OCI-LY1 (cell line): ENCODE results near the gene TYRO3.
A peak's percentile ranks its signal among the peaks of the same experiment; 100 is the strongest.

Source experiments
- H2AFZ ChIP-seq: fragments of 200-600 bp; sonication (generic), shearing (Covaris generic); 2 replicates; pipeline ENCODE4 v1.6.0; 2014; ENCODE audit warnings: antibody characterized with exemption, mild to moderate bottlenecking, low read length
- H3F3A ChIP-seq: fragments of 200-600 bp; sonication (generic), shearing (Covaris generic); 2 replicates; pipeline ENCODE4 v1.6.0; 2014; ENCODE audit warnings: mild to moderate bottlenecking, antibody characterized with exemption, low read length, moderate library complexity; ENCODE audit not compliant: insufficient read depth
- H3K27ac ChIP-seq: fragments of 200-600 bp; sonication (generic); 2 replicates; pipeline ENCODE4 v1.5.1; 2014; ENCODE audit warnings: low read length, mixed run types, mild to moderate bottlenecking, low read depth; ENCODE audit not compliant: poor library complexity, severe bottlenecking
- H3K27me3 ChIP-seq: fragments of 200-600 bp; sonication (generic); 2 replicates; pipeline ENCODE4 v1.6.0; 2014; ENCODE audit warnings: antibody characterized with exemption, mild to moderate bottlenecking, low read length, moderate library complexity; ENCODE audit not compliant: insufficient read depth
- H3K36me3 ChIP-seq: fragments of 200-600 bp; sonication (generic); 2 replicates; pipeline ENCODE4 v1.6.1; 2014; ENCODE audit warnings: mild to moderate bottlenecking, antibody characterized with exemption, low read length, moderate library complexity, mixed read lengths; ENCODE audit not compliant: insufficient read depth
- H3K4me1 ChIP-seq: fragments of 200-600 bp; sonication (generic); 2 replicates; pipeline ENCODE4 v1.5.1; 2014; ENCODE audit warnings: mild to moderate bottlenecking, low read length, moderate library complexity; ENCODE audit not compliant: insufficient read depth, severe bottlenecking
- H3K4me2 ChIP-seq: fragments of 200-600 bp; sonication (generic), shearing (Covaris generic); 2 replicates; pipeline ENCODE4 v1.6.1; 2014; ENCODE audit warnings: low read length
- H3K4me3 ChIP-seq: fragments of 200-600 bp; sonication (generic); 2 replicates; pipeline ENCODE4 v1.5.1; 2014; ENCODE audit warnings: low read length, low read depth, mild to moderate bottlenecking, mixed read lengths; ENCODE audit not compliant: poor library complexity, severe bottlenecking
- H3K79me2 ChIP-seq: fragments of 200-600 bp; shearing (Covaris generic); 2 replicates; pipeline ENCODE4 v1.6.1; 2016; ENCODE audit warnings: mixed run types, low read length, mixed read lengths; ENCODE audit not compliant: insufficient read depth
- H3K9ac ChIP-seq: fragments of 200-600 bp; sonication (generic), shearing (Covaris generic); 2 replicates; pipeline ENCODE4 v1.6.1; 2014; ENCODE audit warnings: mild to moderate bottlenecking, low read length, mixed read lengths
- H3K9me2 ChIP-seq: fragments of 200-600 bp; sonication (generic), shearing (Covaris generic); 2 replicates; pipeline ENCODE4 v1.6.1; 2014; ENCODE audit warnings: low read depth, mild to moderate bottlenecking, low read length, mixed read lengths
- H3K9me3 ChIP-seq: fragments of 200-600 bp; shearing (Covaris generic); 2 replicates; pipeline ENCODE4 v1.6.1; 2014; ENCODE audit warnings: low read length, mixed read lengths
- H4K20me1 ChIP-seq: fragments of 200-600 bp; sonication (generic), shearing (Covaris generic); 2 replicates; pipeline ENCODE4 v1.6.0; 2016; ENCODE audit warnings: mild to moderate bottlenecking, low read length; ENCODE audit not compliant: insufficient read depth
- EZH2 ChIP-seq: fragments of 200-600 bp; sonication (generic), shearing (Covaris generic); IDR thresholded peaks from 2 replicates; pipeline ENCODE4 v1.8.0; 2017; ENCODE audit warnings: borderline replicate concordance, mixed run types, mild to moderate bottlenecking, antibody characterized with exemption, low read length, moderate library complexity, mixed read lengths
- TF ChIP-seq, protein P1 (sequence below): fragments of 200-600 bp; sonication (generic), shearing (Covaris generic); IDR thresholded peaks from 2 replicates; pipeline ENCODE4 v1.5.1; 2017; ENCODE audit warnings: mild to moderate bottlenecking, antibody characterized with exemption, low read length, moderate library complexity, mixed read lengths

TYRO3 gene

DNA sequence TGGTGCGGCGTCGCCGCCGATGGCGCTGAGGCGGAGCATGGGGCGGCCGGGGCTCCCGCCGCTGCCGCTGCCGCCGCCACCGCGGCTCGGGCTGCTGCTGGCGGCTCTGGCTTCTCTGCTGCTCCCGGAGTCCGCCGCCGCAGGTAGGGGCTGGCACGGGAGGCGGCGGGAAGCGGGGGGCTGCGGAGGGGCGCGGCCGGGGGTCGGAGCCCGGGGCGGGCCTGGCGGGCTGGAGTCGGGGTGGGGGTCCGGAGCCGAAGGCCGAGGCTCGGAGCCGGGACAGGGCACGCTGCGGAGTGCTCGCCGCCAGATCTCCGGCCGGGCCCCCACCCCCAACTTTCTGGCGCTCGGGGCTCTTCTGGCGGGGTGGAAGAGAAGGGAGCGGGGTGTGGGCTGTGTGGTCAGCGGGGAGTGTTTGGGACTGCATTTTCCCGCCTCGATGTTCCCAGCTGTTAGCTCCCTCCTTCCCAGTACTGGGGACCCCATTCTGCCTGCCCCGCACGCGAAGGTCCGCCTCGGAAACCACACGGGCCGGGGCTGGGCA lies 299 bp downstream of the TYRO3 start:
- Histone ChIP-seq H3K27ac (no peak overlapping the region), H3K9me2 (no peaks in the 10 kb centered on the region), H3K9me3 (no peaks in the 10 kb centered on the region), H3K4me3 (peak overlapping the region; percentile 63), H3K4me2 (peak overlapping the region; percentile 91), H3K4me1 (peaks cover 27% of the 10 kb centered on the region), H4K20me1 (no peaks in the 10 kb centered on the region), H2AFZ (no peak overlapping the region), H3K9ac (peak overlapping the region; percentile 39; the same call in 1 of the 2 replicates), H3K79me2 (no peaks in the 10 kb centered on the region), H3K27me3 (peaks cover 12% of the 10 kb centered on the region; the same call in 1 of the 2 replicates), H3F3A (no peaks in the 10 kb centered on the region), H3K36me3 (no peaks in the 10 kb centered on the region)
- TF ChIP-seq EZH2 = no peak
- TF ChIP-seq, protein P1, sequence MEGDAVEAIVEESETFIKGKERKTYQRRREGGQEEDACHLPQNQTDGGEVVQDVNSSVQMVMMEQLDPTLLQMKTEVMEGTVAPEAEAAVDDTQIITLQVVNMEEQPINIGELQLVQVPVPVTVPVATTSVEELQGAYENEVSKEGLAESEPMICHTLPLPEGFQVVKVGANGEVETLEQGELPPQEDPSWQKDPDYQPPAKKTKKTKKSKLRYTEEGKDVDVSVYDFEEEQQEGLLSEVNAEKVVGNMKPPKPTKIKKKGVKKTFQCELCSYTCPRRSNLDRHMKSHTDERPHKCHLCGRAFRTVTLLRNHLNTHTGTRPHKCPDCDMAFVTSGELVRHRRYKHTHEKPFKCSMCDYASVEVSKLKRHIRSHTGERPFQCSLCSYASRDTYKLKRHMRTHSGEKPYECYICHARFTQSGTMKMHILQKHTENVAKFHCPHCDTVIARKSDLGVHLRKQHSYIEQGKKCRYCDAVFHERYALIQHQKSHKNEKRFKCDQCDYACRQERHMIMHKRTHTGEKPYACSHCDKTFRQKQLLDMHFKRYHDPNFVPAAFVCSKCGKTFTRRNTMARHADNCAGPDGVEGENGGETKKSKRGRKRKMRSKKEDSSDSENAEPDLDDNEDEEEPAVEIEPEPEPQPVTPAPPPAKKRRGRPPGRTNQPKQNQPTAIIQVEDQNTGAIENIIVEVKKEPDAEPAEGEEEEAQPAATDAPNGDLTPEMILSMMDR = no peak

DNA sequence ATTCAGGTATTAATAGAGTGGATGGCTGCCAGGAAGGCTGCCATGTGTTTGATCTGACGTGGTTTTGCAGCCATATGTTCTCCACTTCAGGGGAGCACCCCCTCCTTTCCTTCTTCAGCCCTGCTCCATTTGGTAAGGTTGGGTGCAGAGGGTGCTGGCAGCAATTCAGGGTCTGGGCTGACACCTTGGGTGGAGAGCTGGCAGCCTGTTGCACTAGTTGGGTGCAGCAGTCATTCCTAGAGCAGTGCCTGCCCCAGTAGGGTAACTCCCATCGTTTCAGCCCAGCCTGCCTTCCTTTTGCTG lies 1.5 kb downstream of the TYRO3 start:
- Histone ChIP-seq H3K4me1 (peaks cover 27% of the 10 kb centered on the region), H3K79me2 (no peaks in the 10 kb centered on the region), H3K36me3 (no peaks in the 10 kb centered on the region), H3K27me3 (peaks cover 12% of the 10 kb centered on the region; the same call in 1 of the 2 replicates), H3K9ac (no peak overlapping the region), H3K4me3 (no peak overlapping the region), H2AFZ (no peak overlapping the region), H3K4me2 (no peak overlapping the region), H3K27ac (no peak overlapping the region), H4K20me1 (no peaks in the 10 kb centered on the region), H3K9me3 (no peaks in the 10 kb centered on the region), H3F3A (no peaks in the 10 kb centered on the region), H3K9me2 (no peaks in the 10 kb centered on the region)
- no peak for TF ChIP-seq EZH2
- TF ChIP-seq, protein P1 = no peak

DNA sequence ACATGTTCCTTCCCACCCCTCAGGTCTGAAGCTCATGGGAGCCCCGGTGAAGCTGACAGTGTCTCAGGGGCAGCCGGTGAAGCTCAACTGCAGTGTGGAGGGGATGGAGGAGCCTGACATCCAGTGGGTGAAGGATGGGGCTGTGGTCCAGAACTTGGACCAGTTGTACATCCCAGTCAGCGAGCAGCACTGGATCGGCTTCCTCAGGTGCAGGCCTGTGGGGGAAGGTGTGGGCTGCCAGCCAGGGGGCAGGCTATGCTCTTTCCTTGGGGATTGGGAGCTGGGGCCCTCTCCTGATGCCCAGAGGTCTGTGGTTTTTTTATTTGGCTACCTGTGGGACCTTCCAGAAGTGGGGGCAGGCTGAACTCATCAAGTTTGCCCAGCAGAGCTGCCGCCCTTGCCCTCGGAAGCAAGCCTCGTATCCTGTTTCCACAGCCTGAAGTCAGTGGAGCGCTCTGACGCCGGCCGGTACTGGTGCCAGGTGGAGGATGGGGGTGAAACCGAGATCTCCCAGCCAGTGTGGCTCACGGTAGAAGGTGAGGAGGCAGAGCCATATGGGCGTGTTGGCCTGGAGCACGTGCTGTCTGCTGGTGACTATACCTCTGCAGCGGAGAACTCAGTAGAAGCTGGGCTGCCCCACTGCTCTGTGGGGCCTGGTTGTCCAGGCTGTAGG lies 2.2 kb downstream of the TYRO3 start:
- Histone ChIP-seq H3K4me2 (no peak overlapping the region), H3K9ac (no peak overlapping the region), H3K79me2 (no peaks in the 10 kb centered on the region), H3K27ac (no peak overlapping the region), H3K27me3 (peaks cover 12% of the 10 kb centered on the region; the same call in 1 of the 2 replicates), H3K4me3 (no peak overlapping the region), H2AFZ (no peak overlapping the region), H3K9me3 (no peaks in the 10 kb centered on the region), H3K4me1 (peaks cover 27% of the 10 kb centered on the region), H3K36me3 (no peaks in the 10 kb centered on the region), H3F3A (no peaks in the 10 kb centered on the region), H3K9me2 (no peaks in the 10 kb centered on the region), H4K20me1 (no peaks in the 10 kb centered on the region)
- TF ChIP-seq, protein P1 = no peak
- no peak for TF ChIP-seq EZH2
